ENCODE results near the gene ASCL1. TPM values are rescaled to one million over a fixed set of nuclear protein-coding genes. Genes with fewer than 3 reads are reported as not detected.

Gene ASCL1
- total and polyA plus RNA-seq, 2 of the 13 experiments (the other 11 are each of a cell fraction or from before 2014, with no cell fraction given), result not detected

DNA sequence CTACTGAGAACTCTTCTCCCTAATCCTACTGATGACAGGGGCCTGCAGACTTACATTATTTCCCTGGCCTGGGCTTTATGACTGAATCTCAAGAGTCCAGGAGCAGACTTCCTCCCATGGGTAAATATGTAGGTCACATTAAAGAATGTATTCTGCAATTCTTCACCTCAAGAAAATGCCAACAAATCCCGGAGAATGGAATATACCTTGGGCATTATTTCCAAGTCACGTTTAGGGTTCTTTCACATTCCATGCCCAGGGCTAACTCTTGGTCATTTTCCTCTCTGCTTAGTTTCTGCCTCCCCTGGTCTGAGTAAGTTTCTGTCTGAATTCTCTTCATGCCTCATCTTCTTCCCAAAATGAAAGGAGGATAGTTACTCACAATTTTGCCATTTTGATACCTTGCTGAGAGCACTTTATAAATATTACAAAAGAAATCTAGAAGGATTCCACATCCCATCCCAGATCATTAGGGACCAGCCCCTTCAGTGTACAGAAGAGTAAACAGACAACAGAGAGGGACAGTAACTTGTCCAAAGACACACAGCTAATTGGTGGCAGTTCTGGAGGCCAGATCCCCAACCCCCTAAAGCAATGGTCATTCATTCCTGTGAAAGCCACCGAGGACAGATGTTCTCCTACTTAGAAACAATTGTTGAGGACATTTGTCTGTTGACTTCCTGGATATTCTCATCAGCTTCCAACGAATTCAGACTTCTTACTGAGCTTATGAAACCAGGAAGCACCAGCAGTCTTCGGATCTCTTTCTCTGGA is 41.0 kb upstream of the ASCL1 start (continued):
- TF ChIP-seq, protein P1, sequence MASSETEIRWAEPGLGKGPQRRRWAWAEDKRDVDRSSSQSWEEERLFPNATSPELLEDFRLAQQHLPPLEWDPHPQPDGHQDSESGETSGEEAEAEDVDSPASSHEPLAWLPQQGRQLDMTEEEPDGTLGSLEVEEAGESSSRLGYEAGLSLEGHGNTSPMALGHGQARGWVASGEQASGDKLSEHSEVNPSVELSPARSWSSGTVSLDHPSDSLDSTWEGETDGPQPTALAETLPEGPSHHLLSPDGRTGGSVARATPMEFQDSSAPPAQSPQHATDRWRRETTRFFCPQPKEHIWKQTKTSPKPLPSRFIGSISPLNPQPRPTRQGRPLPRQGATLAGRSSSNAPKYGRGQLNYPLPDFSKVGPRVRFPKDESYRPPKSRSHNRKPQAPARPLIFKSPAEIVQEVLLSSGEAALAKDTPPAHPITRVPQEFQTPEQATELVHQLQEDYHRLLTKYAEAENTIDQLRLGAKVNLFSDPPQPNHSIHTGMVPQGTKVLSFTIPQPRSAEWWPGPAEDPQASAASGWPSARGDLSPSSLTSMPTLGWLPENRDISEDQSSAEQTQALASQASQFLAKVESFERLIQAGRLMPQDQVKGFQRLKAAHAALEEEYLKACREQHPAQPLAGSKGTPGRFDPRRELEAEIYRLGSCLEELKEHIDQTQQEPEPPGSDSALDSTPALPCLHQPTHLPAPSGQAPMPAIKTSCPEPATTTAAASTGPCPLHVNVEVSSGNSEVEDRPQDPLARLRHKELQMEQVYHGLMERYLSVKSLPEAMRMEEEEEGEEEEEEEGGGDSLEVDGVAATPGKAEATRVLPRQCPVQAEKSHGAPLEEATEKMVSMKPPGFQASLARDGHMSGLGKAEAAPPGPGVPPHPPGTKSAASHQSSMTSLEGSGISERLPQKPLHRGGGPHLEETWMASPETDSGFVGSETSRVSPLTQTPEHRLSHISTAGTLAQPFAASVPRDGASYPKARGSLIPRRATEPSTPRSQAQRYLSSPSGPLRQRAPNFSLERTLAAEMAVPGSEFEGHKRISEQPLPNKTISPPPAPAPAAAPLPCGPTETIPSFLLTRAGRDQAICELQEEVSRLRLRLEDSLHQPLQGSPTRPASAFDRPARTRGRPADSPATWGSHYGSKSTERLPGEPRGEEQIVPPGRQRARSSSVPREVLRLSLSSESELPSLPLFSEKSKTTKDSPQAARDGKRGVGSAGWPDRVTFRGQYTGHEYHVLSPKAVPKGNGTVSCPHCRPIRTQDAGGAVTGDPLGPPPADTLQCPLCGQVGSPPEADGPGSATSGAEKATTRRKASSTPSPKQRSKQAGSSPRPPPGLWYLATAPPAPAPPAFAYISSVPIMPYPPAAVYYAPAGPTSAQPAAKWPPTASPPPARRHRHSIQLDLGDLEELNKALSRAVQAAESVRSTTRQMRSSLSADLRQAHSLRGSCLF (CRISPR knock-in tag; IDR thresholded peaks at IDR 0.05; ENCODE audit: borderline replicate concordance), result 0 out of 2 replicates have a peak, but pooled peaks have one; percentile 55
- TF ChIP-seq ZMYM3 (CRISPR knock-in tag; IDR thresholded peaks at IDR 0.05) (peak; percentile 51; the same call in 1 of the 2 replicates), ZNF331 (CRISPR knock-in tag; IDR thresholded peaks at IDR 0.05) (0 out of 2 replicates have a peak, but pooled peaks have one; percentile 11)
- TF ChIP-seq, protein P2, sequence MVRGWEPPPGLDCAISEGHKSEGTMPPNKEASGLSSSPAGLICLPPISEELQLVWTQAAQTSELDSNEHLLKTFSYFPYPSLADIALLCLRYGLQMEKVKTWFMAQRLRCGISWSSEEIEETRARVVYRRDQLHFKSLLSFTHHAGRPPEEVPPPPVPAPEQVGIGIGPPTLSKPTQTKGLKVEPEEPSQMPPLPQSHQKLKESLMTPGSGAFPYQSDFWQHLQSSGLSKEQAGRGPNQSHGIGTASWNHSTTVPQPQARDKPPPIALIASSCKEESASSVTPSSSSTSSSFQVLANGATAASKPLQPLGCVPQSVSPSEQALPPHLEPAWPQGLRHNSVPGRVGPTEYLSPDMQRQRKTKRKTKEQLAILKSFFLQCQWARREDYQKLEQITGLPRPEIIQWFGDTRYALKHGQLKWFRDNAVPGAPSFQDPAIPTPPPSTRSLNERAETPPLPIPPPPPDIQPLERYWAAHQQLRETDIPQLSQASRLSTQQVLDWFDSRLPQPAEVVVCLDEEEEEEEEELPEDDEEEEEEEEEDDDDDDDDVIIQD (CRISPR knock-in tag; IDR thresholded peaks at IDR 0.05; ENCODE audit: low read depth), result no peak
- TF ChIP-seq, protein P3, sequence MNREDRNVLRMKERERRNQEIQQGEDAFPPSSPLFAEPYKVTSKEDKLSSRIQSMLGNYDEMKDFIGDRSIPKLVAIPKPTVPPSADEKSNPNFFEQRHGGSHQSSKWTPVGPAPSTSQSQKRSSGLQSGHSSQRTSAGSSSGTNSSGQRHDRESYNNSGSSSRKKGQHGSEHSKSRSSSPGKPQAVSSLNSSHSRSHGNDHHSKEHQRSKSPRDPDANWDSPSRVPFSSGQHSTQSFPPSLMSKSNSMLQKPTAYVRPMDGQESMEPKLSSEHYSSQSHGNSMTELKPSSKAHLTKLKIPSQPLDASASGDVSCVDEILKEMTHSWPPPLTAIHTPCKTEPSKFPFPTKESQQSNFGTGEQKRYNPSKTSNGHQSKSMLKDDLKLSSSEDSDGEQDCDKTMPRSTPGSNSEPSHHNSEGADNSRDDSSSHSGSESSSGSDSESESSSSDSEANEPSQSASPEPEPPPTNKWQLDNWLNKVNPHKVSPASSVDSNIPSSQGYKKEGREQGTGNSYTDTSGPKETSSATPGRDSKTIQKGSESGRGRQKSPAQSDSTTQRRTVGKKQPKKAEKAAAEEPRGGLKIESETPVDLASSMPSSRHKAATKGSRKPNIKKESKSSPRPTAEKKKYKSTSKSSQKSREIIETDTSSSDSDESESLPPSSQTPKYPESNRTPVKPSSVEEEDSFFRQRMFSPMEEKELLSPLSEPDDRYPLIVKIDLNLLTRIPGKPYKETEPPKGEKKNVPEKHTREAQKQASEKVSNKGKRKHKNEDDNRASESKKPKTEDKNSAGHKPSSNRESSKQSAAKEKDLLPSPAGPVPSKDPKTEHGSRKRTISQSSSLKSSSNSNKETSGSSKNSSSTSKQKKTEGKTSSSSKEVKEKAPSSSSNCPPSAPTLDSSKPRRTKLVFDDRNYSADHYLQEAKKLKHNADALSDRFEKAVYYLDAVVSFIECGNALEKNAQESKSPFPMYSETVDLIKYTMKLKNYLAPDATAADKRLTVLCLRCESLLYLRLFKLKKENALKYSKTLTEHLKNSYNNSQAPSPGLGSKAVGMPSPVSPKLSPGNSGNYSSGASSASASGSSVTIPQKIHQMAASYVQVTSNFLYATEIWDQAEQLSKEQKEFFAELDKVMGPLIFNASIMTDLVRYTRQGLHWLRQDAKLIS (CRISPR knock-in tag; IDR thresholded peaks at IDR 0.05), result 0 out of 2 replicates have a peak, but pooled peaks have one; percentile 49

Measured in HepG2 (cell line).